Measurements from ENCODE around the gene QDPR. TPM values are rescaled to one million over a fixed set of nuclear protein-coding genes. Genes with fewer than 3 reads are reported as not detected.

Gene QDPR
- total RNA-seq, 2 donors from 2014 or later = 22.4 to 22.6 TPM

GRCh38 chr4:17516980-17517379, 5.1 kb upstream of the QDPR start:
- no peaks in the 10 kb centered on the region for H3K9me3 Mint-ChIP-seq
- H3K4me1 Mint-ChIP-seq (ENCODE audit: low read depth) = peaks cover 11% of the 10 kb centered on the region
- H3K27me3 Mint-ChIP-seq (ENCODE audit: low read depth) = peaks cover 26% of the 10 kb centered on the region
- ATAC-seq (replicated peaks in 1 of 2) (no peak), DNase-seq (no peak)
- H3K36me3 Mint-ChIP-seq (ENCODE audit: insufficient read depth in 2 of 2) = no peaks in the 10 kb centered on the region
- no peak overlapping the region for H3K27ac Mint-ChIP-seq
- H3K4me3 Mint-ChIP-seq = no peak overlapping the region

GRCh38 chr4:17515445-17516407, 3.8 kb upstream of the QDPR start:
- Mint-ChIP-seq H3K4me3 (no peak overlapping the region), H3K4me1 (ENCODE audit: low read depth) (peaks cover 21% of the 10 kb centered on the region), H3K27me3 (ENCODE audit: low read depth) (peaks cover 20% of the 10 kb centered on the region), H3K36me3 (ENCODE audit: insufficient read depth in 2 of 2) (peaks cover 0 to 2% of the 10 kb centered on the region in 2 donors), H3K9me3 (no peaks in the 10 kb centered on the region), H3K27ac (no peak overlapping the region)
- ATAC-seq (replicated peaks in 1 of 2) (no peak), DNase-seq (no peak)

GRCh38 chr4:17514865-17515264, 3.0 kb upstream of the QDPR start, which contains the start of gene CLRN2:
Gene CLRN2 (plus strand): TSS chr4:17515165. CDS start chr4:17515267, 102 bp downstream.
- no peak for DNase-seq
- H3K27ac Mint-ChIP-seq = no peak within 1 kb of the TSS
- H3K4me3 Mint-ChIP-seq = no peak within 1 kb of the TSS

GRCh38 chr4:17512973-17513665, 1.2 kb upstream of the QDPR start:
- Mint-ChIP-seq H3K4me1 (ENCODE audit: low read depth) (peaks cover 34% of the 10 kb centered on the region), H3K36me3 (ENCODE audit: insufficient read depth in 2 of 2) (peaks cover 1 to 2% of the 10 kb centered on the region in 2 donors), H3K9me3 (no peaks in the 10 kb centered on the region), H3K27ac (peak overlapping the region; percentile 88), H3K4me3 (peak overlapping the region; percentile 96 to 97), H3K27me3 (ENCODE audit: low read depth) (peaks cover 14% of the 10 kb centered on the region)
- no peak for ATAC-seq (replicated peaks in 1 of 2)
- DNase-seq = no peak

More at GRCh38 chr4:17514865-17515264, 3.0 kb upstream of the QDPR start, which contains the start of gene CLRN2:
- no peak for ATAC-seq (replicated peaks in 1 of 2)
- Mint-ChIP-seq H3K9me3 (no peaks in the 10 kb centered on the region), H3K27me3 (ENCODE audit: low read depth) (peaks cover 14% of the 10 kb centered on the region), H3K36me3 (ENCODE audit: insufficient read depth in 2 of 2) (peaks cover 0 to 2% of the 10 kb centered on the region in 2 donors), H3K4me1 (ENCODE audit: low read depth) (peaks cover 29% of the 10 kb centered on the region)

GRCh38 chr4:17511509-17511949, 361 bp downstream of the QDPR start:
- Mint-ChIP-seq H3K36me3 (ENCODE audit: insufficient read depth in 2 of 2) (peaks cover 1 to 4% of the 10 kb centered on the region in 2 donors), H3K9me3 (no peaks in the 10 kb centered on the region), H3K27ac (peak overlapping the region; percentile 80), H3K27me3 (ENCODE audit: low read depth) (peaks cover 7% of the 10 kb centered on the region), H3K4me3 (peak overlapping the region; percentile 96 to 97), H3K4me1 (ENCODE audit: low read depth) (peaks cover 42% of the 10 kb centered on the region)
- ATAC-seq (replicated peaks in 1 of 2) (peak; percentile 65 to 66), DNase-seq (peak; percentile 48 to 50)

GRCh38 chr4:17511051-17511450, 839 bp downstream of the QDPR start:
- Mint-ChIP-seq H3K36me3 (ENCODE audit: insufficient read depth in 2 of 2) (peaks cover 1 to 5% of the 10 kb centered on the region in 2 donors), H3K27me3 (ENCODE audit: low read depth) (peaks cover 5% of the 10 kb centered on the region), H3K4me1 (ENCODE audit: low read depth) (peaks cover 44% of the 10 kb centered on the region), H3K27ac (peak overlapping the region; percentile 61), H3K9me3 (no peaks in the 10 kb centered on the region), H3K4me3 (peak overlapping the region; percentile 96 to 97)
- ATAC-seq (replicated peaks in 1 of 2) = no peak
- DNase-seq = no peak

- peaks cover 1 to 5% of the 10 kb centered on the region in 2 donors for H3K36me3 Mint-ChIP-seq (ENCODE audit: insufficient read depth in 2 of 2)
- peaks cover 44% of the 10 kb centered on the region for H3K4me1 Mint-ChIP-seq (ENCODE audit: low read depth)
- peak overlapping the region; percentile 61 for H3K27ac Mint-ChIP-seq
- H3K4me3 Mint-ChIP-seq = peak overlapping the region; percentile 96 to 97
- H3K27me3 Mint-ChIP-seq (ENCODE audit: low read depth) = peaks cover under 1% of the 10 kb centered on the region
- ATAC-seq (replicated peaks in 1 of 2) (no peak), DNase-seq (no peak)
- H3K9me3 Mint-ChIP-seq = no peaks in the 10 kb centered on the region
Observed at GRCh38 chr4:17510582-17510981, 1.3 kb downstream of the QDPR start.

- Mint-ChIP-seq H3K4me3 (no peak overlapping the region), H3K36me3 (ENCODE audit: insufficient read depth in 2 of 2) (peaks cover 8 to 26% of the 10 kb centered on the region in 2 donors), H3K4me1 (ENCODE audit: low read depth) (peaks cover 17% of the 10 kb centered on the region), H3K27ac (peak overlapping the region; percentile 8), H3K9me3 (no peaks in the 10 kb centered on the region), H3K27me3 (ENCODE audit: low read depth) (no peaks in the 10 kb centered on the region)
- DNase-seq = no peak
- no peak for ATAC-seq (replicated peaks in 1 of 2)
Observed at GRCh38 chr4:17504081-17504480, 7.8 kb downstream of the QDPR start.

GRCh38 chr4:17502756-17503155, 9.1 kb downstream of the QDPR start:
- Mint-ChIP-seq H3K36me3 (ENCODE audit: insufficient read depth in 2 of 2) (peaks cover 11 to 26% of the 10 kb centered on the region in 2 donors), H3K27ac (no peak overlapping the region), H3K4me1 (ENCODE audit: low read depth) (peaks cover 17% of the 10 kb centered on the region), H3K27me3 (ENCODE audit: low read depth) (no peaks in the 10 kb centered on the region), H3K4me3 (no peak overlapping the region), H3K9me3 (no peaks in the 10 kb centered on the region)
- DNase-seq (no peak), ATAC-seq (replicated peaks in 1 of 2) (no peak)

- ATAC-seq (replicated peaks in 1 of 2) (no peak), DNase-seq (no peak)
- Mint-ChIP-seq H3K4me3 (no peak overlapping the region), H3K9me3 (no peaks in the 10 kb centered on the region), H3K27ac (peak overlapping the region; percentile 33), H3K27me3 (ENCODE audit: low read depth) (no peaks in the 10 kb centered on the region), H3K4me1 (ENCODE audit: low read depth) (peaks cover 7% of the 10 kb centered on the region), H3K36me3 (ENCODE audit: insufficient read depth in 2 of 2) (peaks cover 11 to 23% of the 10 kb centered on the region in 2 donors)
Observed at GRCh38 chr4:17500574-17500973, 11.3 kb downstream of the QDPR start.

- ATAC-seq (replicated peaks in 1 of 2) (no peak), DNase-seq (no peak)
- H3K27me3 Mint-ChIP-seq (ENCODE audit: low read depth) = no peaks in the 10 kb centered on the region
- peaks cover 21% of the 10 kb centered on the region for H3K4me1 Mint-ChIP-seq (ENCODE audit: low read depth)
- no peak overlapping the region for H3K4me3 Mint-ChIP-seq
- no peaks in the 10 kb centered on the region for H3K9me3 Mint-ChIP-seq
- H3K27ac Mint-ChIP-seq = peak overlapping the region; percentile 22
- H3K36me3 Mint-ChIP-seq (ENCODE audit: insufficient read depth in 2 of 2) = peaks cover 6 to 19% of the 10 kb centered on the region in 2 donors
Observed at GRCh38 chr4:17497890-17498523, 13.9 kb downstream of the QDPR start.

GRCh38 chr4:17494258-17495190, 17.4 kb downstream of the QDPR start:
- no peak overlapping the region for H3K27ac Mint-ChIP-seq
- H3K4me1 Mint-ChIP-seq (ENCODE audit: low read depth) = peaks cover 14% of the 10 kb centered on the region
- no peaks in the 10 kb centered on the region for H3K27me3 Mint-ChIP-seq (ENCODE audit: low read depth)
- no peak overlapping the region for H3K4me3 Mint-ChIP-seq
- DNase-seq (peak in 1 of 2 donors; percentile 5), ATAC-seq (replicated peaks in 1 of 2) (peak; percentile 46 to 49)
- H3K36me3 Mint-ChIP-seq (ENCODE audit: insufficient read depth in 2 of 2) = peaks cover 2 to 8% of the 10 kb centered on the region in 2 donors
- no peaks in the 10 kb centered on the region for H3K9me3 Mint-ChIP-seq
